GM18505 (cell line): ENCODE measurements around the gene PCDHAC2.

Source experiments
- ATAC-seq: cut with Tn5 transposase; IDR thresholded peaks from one replicate; pipeline ENCODE4 v1.9.1; 2021; ENCODE audit not compliant: unreplicated experiment
- POLR2A ChIP-seq: IDR thresholded peaks from 4 replicates; pipeline ENCODE4 v1.6.1; 2011; ENCODE audit warnings: borderline replicate concordance; ENCODE audit not compliant: insufficient read depth, insufficient read length; ENCODE audit errors: extremely low read depth

Gene PCDHAC2

DNA sequence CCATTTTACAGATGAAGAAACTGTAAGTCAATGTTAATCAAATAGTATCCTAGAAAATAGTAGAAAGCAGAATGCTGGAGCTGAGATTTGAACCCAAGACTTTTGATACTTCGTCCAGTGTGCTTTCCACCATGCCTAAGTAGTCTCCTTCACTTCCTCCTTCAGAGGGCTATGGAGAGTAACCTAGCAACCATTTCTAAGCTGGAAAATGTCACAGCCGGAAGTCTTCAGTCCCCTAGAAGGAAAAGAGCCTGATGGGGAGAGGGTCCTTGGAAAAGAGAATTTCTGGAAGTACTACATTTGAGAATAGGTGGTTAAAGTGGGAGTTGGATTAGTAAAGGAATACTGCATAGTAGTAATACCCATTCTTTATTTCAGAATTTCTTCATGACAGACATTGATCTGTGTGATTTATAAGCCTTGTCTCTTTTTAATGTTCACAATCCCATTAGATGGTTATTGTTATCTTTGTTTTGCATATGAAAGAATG lies 32.7 kb downstream of the PCDHAC2 start:
- TF ChIP-seq POLR2A = no peak
- no peak for ATAC-seq

DNA sequence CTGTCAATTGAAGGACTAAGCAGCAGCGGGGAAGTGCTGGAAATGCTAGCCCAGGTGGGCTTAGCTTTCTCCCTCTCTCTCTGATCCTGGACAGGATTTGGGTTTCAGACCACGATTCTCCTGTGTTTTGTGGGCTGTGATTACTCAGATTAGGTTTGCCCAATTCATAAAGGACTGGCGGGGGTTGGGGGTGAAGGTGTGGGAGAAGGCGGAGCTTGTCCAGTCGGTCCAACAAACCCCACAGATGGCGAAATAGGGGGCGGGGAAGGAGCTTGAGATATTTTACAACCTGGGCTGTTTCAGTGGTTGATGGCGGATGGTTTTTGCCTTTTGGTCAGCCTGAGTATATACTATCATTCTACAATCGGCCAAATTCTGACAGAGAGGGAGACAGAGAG lies 35.2 kb downstream of the PCDHAC2 start:
- TF ChIP-seq POLR2A = no peak

DNA sequence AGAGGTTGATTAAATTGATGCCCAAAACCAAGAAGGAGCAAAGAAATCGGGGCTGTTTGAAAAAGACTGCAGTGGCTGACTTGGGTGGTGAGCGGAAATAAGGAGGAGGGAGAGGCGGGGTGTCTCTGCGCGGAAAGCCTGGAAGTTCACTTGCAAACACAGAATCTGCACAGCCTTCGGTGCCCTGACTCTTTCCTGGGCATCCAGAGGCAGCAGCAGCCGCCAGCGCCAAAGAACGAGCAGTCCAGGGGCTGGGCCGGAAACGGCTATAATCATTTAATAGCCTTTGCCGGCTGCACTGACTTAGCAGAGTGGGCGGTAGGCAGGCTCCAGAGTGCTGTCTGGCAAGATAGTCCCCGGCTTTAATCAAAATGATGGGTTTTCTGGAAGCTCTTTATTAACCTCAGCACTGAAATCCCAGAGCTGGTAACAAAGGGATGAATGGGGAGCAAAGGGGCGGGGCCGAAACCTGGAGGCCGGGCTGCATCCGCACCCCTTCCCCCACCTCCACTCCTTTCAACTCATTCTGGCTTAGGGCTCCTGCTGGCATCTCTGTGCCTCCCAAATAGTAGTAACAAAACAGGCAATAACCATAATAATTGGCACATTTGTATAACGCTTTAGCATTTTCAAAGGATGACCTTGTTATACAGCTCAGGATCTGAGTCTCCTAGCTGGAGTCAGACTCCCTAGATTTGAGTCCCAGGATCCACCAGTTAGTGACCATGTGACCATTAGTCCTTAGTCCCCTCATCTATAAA lies 35.7 kb downstream of the PCDHAC2 start:
- no peak for TF ChIP-seq POLR2A
- no peak for ATAC-seq

More for the DNA sequence above, 35.2 kb downstream of the PCDHAC2 start:
- no peak for ATAC-seq

DNA sequence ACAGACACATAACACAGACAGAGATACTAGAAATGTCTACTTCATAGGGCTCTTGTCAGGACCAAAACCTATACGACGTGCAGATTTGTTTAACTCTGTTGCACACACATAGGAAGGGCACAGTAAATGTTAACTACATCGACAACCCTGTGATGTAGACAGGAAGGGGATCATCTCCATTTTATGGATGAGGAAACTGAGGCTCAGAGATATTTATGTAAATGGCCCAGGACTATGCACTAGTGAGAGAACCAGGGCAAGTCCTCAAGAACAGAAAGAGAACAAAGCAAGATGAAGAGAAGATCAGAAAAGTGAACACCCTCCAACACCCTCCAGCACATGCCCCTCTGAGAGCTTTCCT lies 36.3 kb downstream of the PCDHAC2 start:
- TF ChIP-seq POLR2A = no peak
- no peak for ATAC-seq

DNA sequence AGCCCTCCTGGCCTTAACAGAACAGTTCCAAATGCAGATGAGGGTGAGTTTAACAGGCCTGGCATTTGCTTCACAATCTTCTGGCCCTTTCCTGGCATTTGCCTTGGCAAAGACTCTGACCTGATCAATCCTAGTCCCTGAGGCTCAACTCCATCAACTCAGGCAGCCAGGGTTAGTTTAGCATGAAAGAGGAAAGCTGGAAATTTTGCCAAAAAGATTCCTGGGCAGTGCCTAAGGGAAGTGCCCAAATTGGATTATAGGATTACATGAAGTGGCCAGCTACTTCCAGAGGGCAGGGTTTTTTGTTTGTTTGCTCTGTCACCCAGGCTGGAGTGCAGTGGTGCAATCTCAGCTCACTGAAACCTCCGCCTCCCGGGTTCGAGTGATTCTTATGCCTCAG lies 36.8 kb downstream of the PCDHAC2 start:
- no peak for ATAC-seq
- TF ChIP-seq POLR2A = no peak

DNA sequence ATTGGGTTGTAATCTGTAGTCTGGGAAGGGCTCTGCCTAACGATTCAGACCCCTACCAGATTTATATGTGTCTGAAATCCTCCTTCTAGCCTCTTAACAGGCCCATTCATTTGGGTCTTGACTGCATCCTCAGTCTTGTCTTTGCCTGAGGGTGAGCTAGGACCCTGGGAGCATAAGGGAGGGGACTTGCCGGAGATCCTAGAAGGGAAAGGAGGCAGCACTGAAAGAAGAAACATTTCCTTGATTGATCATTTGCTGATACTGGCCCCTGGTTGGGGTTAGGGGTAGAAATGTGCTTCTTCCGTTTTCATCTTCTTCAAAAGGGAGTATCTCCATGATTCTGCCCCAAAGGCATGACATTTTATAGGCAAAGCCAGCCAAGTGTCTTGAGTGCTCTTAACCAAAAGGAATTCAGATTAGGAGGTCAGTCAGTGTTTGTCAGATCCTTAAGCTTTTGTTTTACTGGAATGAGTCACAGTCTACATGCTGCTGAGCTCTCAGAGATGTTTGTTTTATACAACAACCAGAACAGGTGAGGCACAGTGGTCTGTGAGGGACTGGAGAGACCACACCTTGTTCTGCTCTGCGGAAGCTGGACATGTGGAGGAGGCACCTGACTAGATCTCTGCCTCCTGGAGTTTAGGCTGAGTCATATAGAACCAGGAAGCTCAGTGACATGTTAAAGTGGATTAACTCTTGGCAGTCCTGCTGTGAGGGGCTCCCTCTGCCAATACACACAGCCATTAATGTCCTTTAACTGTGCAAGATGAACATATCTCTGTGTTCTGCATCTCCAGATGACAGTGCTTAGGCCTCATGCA lies 37.7 kb downstream of the PCDHAC2 start:
- TF ChIP-seq POLR2A = no peak
- no peak for ATAC-seq

DNA sequence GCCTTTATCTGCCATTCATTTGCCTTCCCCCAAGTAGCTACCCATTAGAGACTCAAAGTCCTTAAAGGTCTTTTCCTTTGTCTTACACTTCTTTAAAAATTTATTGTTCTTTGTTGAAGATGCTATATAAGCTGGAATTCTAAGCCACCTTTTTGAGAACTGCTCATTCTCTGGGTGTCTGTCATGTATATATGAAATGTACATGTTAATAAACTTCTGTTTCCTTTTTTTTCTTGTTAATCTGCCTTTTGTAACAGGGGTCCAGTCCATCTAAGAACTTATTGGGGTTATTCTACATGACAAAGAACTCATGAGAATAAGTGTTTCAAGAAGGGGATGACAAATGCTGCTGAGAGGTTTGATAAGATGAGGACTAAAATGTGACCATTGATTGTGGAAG lies 41.5 kb downstream of the PCDHAC2 start:
- no peak for TF ChIP-seq POLR2A
- no peak for ATAC-seq

DNA sequence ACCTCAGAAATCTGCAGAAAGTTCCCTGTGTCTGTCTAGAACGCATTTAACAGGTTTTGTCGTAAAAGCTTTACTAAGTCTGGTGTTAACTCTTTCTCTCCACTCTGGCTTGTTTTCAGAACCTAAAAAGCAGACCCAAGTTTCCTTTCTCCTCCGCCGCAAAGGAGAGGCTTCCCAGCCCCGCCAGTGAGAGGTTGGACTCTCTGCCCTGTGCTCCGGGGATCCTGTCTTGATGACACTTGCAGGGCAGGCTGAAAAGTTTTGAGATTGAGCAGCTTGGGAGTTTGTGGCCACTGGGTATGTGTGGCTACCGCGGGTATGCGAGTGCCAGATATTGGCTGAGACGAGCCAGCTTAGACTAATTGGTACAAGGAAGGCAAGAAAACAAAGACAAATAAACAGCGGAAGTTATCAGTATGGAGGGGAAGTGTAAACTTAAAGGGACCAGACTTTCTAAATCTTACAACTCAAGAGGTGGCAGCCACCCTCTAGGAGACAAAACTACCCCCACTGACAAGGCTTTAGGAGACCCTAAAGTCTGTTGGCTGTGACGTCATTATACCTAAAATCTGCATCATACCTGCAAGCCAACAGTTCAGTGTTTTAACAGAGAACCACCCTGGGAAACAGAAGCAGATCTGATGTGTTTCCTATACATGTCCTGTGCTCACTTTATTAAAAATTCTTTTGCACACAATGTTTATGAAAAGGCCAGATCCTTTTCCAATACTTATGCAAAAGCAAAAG lies 43.9 kb downstream of the PCDHAC2 start:
- no peak for TF ChIP-seq POLR2A
- no peak for ATAC-seq

DNA sequence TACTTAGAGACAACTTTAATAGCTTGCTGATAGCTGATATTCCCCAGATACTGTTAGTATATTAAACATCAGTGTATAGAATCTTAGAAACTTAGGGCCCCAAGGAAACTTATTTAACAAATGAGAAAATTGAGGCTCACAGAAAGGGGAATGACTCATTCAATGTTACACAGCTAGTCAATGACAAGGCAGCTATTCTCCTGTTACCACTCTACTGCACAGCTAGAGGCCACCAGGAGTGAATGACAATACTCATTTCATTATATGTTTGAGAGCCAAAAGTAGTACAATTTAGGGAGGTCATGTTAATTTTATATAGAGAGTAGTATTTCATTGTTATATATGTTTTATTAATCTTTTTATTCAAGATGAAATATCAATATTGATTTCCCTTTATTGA lies 51.7 kb downstream of the PCDHAC2 start:
- ATAC-seq = no peak
- no peak for TF ChIP-seq POLR2A
